HG03342 (cell line): ENCODE results near the gene ZNF160.
"Not testable (repeated sequence)": the region's sequence is repeated elsewhere in the genome, so short reads cannot be mapped to it uniquely, and the experiment has no call there.

Experiments
- ATAC-seq: cut with Tn5 transposase; IDR thresholded peaks from one replicate; pipeline ENCODE4 v1.9.1; 2021; ENCODE audit warnings: mild to moderate bottlenecking, moderate library complexity; ENCODE audit not compliant: unreplicated experiment

ZNF160 gene

GRCh38 chr19:53034054-53034453, 69.2 kb downstream of the ZNF160 start:
- ATAC-seq = no peak

- ATAC-seq = not testable (repeated sequence)
These were observed 74.9 kb downstream of the ZNF160 start for GRCh38 chr19:53028306-53028705.

GRCh38 chr19:53019684-53020083, 83.5 kb downstream of the ZNF160 start:
- ATAC-seq = no peak
